ENCODE data around the gene ARL4C.
"Not testable (repeated sequence)": the region's sequence is repeated elsewhere in the genome, so short reads cannot be mapped to it uniquely, and the experiment has no call there.

The ARL4C gene

DNA sequence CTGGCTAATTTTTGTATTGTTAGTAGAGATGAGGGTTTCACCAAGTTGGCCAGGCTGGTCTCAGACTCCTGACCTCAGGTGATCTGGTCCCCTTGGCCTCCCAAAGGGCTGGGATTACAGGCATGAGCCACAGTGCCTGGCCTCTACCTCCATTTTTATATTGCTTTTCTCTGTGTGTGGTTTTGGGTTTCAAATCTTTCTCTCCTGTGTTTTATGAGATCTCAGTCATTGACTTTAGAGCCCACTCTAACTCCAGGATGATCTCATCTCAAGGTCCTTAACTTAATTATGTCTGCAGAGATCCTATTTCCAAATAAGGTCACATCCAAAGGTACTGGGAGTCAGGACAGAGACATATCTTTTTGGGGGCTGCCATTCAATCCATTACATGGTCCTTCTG, 24.7 kb downstream of the ARL4C start:
- no peak for ATAC-seq
- DNase-seq: no peak

DNA sequence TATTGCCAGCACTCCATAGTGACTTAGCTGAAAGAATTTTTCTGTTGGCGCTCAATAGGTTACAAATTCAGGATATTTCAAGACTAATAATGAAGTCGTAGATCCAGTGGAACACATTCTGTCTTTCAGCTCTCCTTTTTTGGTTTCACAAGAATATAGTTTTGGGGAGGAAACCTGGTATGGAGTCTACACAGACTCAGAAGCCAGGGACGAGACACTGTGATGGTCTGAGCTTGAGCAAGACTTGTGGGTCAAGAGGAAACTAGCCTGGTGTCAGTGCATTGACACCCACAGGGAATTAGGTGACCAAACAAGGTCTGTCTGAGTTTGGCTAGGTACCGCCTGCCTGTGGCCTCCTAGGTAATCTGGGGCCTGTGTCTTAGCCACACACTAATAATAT, 26.9 kb downstream of the ARL4C start:
- no peak for ATAC-seq
- DNase-seq: no peak

DNA sequence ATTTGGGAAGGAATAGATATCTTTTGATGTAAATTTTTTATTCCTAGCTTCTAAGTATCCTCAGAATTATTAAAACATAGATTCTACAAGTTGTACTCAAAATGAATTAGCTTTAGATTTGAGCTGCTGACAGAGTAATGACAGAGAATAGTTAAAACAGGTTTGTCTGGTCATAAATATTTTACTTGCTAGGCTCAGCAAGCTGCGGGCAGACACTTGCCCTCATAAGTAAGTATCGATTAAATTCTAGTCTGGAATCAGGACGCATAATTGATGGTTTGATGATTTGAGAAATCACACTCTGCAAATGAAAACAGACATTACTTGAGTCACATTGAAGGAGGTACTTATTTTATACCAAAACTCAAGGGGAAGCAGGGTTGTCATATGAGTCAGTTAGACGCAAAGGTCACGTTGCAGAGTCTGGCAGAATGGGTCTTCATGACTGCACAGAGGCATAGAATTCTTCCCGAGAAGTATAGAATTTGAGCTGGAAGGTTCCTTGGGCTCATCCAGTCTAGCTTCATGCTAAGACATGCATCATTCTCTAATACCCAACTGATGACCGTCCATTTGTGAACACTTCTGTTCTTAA, 27.5 kb downstream of the ARL4C start:
- no peak for DNase-seq
- peak; percentile 76 for ATAC-seq

DNA sequence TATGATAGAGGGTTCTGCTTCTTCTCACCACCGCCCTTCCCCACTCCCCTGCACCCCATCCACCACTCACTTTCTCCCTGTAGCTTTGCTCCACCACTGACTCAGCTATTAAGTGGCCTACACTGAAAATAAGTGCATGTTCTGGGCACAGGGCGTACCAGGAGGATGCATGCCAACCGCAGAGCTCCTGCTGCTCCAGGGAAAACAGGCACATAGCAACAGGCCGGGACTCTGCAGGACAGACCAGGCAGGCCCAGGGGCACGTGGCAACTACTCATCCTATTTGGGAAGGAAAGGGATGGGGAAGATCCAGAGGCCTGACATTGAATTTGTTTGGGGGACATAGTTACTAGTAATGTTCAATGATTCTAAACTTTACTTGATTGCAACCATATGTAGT, 28.4 kb downstream of the ARL4C start:
- no peak for DNase-seq
- ATAC-seq: no peak

DNA sequence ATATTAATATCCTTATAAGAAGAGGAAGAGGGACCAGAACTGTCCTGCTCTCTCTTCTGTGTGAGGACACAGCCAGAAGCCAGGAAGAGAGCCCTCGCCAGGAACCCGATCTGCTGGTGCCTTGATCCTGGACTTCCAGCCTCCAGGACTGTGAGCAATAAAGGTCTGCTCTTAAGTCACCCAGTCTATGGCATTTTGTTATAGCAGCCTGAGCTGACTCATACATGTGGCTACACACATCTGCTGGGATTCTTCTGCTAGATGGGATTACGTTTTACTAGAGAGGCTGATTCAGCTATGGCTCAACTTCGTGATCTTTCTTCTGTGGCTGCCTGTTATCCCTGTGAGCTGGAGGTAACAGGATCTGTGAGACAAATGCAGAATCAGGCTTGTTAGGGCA, 29.6 kb downstream of the ARL4C start:
- DNase-seq: no peak

DNA sequence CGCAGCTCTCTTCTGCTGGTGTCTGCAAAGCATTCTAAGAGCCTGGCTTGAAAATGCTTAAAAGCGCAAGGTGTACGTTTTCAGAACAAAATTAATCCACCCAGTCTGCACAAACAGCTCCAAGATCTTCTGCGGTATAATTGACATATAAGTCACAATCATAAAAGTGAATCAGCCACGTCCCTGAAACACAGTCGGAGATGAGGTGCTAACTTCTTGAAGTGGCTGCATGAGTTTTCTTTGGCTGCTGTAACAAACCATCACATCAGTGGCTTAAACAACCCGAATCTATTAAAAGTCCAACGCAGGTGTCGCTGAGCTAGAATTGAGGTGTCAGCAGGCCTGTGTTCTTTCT, 32.6 kb downstream of the ARL4C start:
- no peak for DNase-seq
- ATAC-seq: peak; percentile 72

More for the DNA sequence above, 29.6 kb downstream of the ARL4C start:
- ATAC-seq: peak; percentile 26

DNA sequence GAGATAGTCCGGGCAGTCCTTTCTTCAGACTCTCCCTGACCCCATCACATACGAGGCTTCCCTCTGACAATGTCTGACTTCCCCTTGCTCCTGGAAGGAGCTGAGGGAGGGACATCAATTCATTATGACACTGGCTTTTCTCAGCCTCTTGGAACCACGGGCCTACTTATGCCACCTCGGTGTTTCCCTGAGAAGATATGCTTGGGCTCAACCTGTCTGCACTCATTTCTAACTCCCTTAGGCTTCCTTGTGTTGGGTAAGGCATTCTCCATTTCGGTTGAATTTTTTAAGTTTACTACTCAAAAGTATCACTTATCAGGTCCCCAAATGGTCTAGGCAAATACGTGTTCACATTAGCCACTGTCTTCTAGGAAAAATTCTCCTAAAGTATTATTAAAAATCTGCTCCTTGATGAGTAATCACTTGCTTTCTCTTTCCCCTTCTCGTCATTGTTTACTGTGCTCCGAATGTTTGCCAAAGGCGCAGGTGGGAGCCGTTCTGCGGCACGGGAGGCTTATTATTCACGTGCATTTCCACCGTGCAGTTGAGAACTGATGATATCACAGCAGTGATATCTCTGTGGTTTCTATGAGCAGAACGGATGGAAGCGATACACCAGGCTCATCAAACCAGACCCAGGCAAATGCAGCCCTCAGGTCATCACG, 33.1 kb downstream of the ARL4C start:
- DNase-seq: peak; percentile 55
- ATAC-seq: peak; percentile 68

DNA sequence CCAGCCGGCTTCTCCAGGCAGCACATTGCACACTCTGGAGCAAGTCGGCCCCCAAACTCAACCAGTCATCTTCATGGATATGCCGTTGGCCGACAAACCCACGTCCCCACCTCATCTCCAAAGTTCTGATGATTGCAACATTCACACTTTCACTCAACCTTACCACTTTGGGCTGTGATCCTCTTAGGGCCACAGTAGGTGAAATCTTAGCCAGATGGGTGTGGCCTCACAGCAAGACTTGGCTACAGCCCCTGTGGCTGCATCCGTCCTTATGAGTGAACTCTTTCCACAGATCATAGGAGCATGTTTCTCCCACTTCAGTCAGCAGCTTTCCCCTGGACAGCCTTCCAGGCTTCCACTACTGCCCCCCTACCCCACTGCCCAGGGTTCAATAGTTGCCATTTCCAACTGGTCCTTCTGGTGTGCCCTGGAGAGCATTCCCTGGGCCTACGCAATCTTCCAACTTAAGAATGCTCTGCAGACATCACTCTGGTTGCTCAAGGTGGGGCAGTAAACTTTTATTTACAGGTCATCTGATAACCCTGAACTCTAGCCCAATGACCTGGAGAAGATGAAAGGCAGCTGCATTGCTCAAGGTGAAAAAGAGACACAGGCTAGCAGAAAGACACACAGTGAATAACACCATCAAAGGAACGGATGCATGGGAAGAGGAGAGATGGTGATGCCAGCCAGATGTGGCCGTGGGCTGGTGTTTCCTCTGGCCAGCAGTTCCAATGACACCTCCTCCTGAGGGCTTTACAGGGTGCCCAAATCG, 34.5 kb downstream of the ARL4C start:
- no peak for DNase-seq
- ATAC-seq: no peak

DNA sequence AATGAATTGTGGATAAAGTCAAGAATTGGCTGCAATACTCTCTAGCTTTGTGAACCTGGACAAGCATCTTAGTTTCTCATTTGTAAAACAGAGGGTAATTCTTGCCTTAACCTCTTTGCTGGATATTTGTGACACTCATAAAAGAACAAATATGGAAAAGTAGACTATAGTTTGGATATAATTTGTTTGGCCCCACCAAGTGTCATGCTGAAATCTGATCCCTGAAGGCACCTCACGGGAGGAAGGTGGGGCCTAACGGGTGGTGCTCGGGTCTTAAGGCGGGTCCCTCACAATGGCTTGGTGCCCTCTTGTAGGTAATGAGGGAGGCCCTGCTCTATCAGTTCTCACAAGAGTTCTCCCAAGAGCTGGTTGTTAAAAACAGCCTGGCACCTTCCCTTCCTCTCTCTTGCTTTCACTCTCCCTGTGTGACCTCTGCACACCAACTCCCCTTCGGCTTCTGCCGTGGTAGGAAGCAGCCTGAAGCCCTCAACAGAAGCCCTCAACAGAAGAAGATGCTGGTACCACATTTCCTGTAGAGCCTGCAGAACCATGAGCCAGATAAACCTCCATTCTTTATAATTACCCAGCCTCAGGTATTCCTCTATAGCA, 37.4 kb downstream of the ARL4C start:
- DNase-seq (no peak), ATAC-seq (no peak)

DNA sequence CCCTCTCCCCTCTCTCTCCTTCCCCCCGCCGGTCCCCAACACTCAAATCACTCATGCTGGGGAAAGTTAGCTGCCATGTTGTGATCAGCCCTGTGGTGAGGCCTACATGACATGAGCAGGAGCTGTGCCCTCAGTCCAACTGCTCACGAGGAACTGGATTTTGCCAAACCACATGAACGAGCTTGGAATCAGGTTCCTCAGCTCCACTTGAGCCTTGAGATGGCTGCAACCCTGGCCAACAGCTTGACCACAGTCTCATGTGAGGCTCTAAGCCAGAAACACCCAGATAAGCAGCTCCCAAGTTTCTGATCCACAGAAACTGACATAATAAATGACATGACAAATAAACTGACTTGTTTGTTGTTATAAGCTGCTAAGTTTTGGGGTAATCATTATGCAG, 38.4 kb downstream of the ARL4C start:
- ATAC-seq: no peak
- no peak for DNase-seq

DNA sequence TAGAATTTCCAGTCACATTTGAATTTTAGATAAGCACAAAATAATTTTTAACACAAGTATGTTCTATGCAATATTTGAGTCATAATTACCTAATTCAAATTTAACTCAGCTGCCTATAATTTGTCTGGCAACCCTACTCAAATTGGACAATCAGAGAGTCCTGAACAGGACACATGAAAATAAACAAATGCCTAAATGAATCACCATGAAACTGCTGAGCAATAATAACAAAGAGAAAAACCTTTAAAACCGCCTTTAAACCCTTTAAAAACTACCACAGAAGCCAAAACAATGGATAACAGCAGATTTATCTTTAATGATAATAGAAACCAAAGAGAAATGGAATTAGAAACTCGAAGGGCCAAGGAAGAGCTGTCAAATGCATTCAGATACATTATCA, 39.5 kb downstream of the ARL4C start:
- no peak for ATAC-seq
- DNase-seq: no peak

DNA sequence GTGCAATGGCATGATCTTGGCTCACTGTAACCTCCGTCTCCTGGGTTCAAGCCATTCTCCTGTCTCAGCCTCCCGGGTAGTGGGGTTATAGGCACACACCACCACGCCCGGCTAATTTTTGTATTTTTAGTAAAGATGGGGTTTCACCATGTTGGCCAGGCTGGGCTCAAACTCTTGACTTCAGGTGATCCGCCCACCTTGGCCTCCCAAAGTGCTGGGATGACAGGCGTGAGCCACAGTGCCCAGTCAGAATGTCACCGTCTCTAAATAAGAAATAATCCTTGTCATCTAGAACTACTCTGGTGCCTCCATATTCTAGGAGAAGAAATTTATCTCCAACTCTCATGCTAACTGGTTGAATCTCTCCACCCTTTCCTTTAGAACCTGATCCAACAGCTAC, 41.6 kb downstream of the ARL4C start:
- not testable (repeated sequence) for ATAC-seq, DNase-seq

DNA sequence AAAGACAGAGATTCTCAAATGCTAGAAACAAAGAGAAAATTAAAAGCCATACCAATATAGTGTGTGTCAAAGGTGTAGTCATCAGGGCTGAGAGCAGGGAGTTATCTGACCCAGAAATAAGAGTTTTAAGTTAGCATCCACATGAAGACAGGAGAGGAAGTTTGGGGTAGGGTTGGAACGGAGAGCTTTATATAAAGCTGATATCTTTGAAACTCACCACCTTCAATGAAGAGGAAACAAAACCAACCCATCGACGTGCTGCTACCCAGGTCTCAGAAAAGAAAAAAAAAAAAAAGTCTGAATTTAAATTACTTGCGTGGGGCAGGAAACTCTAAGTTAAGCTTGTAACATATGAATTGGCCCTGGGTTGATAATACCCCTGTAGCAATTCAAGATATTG, 42.4 kb downstream of the ARL4C start:
- DNase-seq (no peak), ATAC-seq (peak; percentile 33)

DNA sequence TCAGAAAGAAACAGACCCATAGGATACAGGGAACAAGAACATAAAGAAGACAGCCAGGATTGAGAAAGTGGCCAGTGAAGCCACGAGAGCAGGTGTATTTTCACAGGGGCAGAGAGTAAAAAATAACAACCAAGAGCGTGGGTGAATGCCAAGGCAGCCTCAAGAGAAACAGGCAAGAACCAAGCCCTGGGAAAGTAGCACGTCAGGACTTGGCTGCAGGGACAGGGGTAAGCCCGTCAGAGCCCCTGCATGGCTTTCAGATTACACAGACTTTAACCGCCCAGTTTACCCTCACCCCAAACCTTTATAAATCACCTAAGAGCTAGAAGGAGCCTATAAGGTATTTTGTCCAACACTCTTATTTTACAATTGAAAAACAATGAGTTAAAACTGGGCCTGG, 43.7 kb downstream of the ARL4C start:
- DNase-seq (peak; percentile 52), ATAC-seq (peak; percentile 47)

DNA sequence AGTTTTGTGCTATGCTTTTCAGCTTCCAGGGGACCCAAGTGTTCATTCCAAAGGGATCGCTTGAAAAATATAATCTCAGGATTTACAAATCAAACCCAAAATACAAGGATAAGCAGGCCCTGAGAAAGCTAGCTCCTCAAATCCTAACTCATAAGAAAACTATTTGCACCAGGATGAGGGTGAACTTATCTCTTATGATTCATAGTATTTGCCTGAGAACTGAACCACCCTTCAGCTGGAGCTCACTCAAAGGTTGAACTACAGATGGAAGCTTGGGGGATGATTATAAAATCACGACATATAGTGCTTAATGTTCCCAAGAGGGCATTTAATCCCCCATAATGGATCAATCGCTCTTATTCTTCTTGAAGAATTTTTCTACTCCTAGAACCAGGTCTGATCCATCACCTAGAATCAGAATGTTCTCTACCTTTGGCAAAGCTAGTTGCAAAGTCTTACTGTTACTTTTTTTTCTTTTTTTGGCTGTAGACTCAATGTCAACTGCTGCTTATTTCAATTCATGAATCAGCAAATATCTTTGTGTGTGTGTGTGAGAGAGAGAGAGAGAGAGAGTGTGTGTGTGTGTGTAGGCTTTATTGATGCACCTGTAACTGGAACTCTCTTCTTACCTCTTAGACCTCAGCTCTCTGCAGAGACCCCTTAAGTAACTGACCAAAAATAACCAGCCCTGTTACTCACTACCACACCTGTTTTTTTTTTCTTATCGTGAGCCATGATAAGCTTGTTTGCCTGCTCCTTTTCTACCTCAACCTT, 44.8 kb downstream of the ARL4C start:
- no peak for DNase-seq
- ATAC-seq: peak; percentile 33

DNA sequence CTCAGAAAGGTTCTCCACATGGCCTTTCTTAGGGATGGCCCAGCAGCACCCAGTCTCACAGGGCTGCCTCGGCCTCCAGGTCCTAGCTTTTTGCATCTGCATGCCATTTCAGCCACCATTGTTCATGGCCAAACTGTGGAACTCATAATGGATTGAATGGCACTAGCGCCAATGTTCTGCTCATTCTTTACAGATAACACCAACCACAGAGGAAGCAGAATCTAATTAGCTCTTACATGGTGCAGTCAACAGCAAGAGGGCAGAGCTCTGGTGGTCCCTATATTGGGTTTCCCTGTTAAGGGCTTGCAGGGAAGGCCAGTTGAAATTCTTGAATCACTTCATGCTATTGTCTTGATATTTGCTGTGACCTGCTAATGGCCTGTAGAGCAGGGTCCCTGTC, 45.6 kb downstream of the ARL4C start:
- ATAC-seq (no peak), DNase-seq (no peak)

DNA sequence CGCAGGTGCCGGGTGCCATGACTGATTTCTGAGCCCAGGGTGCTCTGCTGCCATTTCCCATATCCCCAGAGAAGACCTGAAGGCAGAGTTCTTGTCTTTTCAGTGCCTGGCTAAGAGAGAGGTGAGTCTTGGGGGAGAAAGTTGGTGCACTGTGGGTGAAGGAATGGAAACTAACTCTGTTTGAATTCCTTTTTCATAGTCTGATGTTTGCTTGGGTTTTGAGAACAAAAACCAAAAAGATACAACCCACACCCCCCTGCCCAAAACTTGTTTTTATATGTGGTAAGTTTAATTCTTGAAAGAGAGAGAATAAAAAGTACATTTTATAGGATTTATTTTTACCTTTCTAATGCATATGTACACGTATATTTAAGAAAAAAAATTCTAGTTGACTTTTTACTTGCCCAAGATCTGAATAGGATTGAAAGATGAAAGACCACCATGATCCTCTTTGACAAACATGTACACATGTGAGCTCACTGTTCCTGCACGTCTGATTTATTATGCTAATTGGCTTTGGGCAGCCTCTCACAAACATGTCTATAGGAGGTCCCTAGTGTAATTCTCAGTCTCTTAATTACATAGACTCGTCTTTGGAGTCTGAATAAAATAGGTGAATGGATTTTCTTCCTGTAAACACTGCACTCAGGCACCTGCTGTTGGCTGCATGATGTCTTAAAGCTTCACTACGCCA, 46.3 kb downstream of the ARL4C start:
- ATAC-seq: no peak
- no peak for DNase-seq

DNA sequence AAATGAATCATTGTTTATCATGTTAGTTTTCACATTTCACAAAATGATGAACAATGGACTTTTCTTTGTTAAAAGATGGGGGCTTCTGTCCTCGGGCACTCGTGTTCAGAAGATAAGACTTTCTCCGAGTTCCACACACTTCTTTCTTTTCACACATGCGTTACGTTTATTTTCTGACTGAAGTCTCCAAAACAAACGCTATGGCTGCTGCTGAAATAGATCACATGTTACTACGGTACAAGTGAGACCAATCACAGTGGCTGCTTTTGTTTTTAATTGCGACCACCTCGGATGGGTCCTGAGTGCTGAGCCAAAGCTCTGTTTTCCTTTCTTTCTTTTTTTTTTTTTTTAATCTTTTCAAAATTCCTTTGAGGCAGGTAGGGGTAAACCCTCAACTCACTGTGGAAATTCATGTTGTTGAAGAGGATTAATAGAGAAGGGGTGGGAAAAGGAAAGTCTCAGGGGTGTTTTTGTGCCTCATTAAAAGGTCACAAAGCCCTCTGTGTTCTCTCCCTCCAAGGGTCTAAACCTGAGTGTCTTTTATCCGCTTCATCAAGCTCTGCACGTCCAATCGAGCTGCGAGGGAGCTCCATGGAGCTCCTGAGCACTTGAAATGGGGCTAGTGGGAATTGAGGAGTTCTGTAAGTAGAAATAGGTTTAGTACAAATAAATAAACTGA, 48.2 kb downstream of the ARL4C start:
- DNase-seq: no peak
- no peak for ATAC-seq

DNA sequence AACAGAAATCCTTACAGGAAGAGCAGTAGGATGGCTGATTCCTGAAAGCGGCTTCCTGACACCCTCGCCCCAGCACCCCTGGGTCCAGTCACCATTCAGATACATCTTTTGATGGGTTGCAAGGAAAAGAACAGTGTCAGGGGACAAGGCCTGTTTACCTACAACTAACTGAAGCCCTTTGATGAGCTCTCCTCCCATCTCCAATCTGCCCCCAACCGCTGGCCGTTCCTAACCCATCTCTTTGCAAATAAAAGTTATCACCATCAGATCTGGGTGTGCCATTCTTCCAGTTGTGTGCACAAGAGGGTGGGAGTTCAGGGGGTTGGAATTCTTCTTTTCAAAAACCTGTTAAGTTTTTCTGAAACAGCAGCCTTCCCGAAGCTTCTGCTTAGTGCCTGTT, 48.9 kb downstream of the ARL4C start:
- DNase-seq (no peak), ATAC-seq (no peak)

DNA sequence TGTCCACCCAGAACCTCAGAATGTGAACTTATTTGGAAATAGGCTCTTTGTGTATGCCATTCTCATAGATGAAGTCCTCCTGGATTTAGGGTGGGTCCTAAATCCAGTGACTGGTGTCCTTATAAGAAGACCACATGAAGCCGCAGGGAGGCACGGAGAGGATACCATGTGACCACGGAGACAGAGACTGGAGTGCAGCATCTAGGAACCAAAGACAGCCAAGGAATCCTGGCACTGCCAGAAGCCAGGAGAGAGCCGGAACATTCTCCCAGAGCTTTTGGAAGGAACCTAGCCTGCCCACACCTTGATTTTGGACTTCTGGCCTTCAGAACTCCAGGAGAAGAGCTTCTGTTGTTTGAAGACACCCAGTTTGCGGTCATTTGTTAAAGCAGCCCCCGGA, 49.7 kb downstream of the ARL4C start:
- DNase-seq (no peak), ATAC-seq (no peak)

DNA sequence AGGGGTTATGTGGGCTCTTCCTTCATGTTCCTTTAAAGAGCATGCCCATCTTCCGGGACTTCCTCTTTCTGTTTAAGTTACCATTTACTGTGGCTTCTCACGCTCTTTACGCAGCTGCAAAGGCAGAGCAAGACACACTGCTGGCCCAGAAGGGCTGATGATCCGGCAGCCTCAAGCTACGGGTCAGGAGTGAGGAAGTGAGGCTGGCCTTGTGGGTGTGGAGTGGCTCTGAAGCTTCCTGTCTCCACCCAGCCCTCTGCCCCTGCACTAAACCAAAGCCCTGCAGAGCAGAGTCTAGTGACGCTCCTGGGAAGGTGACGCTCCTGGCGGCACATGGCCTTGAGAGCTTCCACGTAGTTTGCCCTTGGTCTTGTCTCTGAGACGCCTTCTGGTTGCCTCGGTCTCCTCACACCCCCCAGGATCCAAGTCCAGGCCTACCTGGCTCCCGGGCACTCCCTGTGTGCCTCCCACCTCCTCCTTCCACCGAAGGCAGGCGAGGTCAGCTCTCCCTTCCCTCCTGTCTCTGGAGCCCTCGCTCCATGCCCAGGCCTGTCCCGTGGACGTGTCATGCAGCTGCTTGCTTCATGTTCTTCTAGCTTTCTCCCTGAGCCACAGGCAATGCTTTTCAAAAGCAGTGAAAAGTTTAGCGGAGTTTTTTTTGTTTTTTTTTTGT, 50.3 kb downstream of the ARL4C start:
- ATAC-seq: peak; percentile 95
- DNase-seq: peak; percentile 77

All from stimulated activated naive CD8-positive, alpha-beta T cell treated with anti-CD3 and anti-CD28 coated beads, Interleukin-15, Interleukin-2, amounts not matched to agents 100 U/mL and 50 U/mL, for 24 hours (primary cell).